Upper lobe of left lung (tissue), 6 donors: ENCODE results near the gene KCNAB2. TPM values are rescaled to one million over a fixed set of nuclear protein-coding genes. Genes with fewer than 3 reads are reported as not detected.
A peak's percentile ranks its signal among the peaks of the same experiment; 100 is the strongest.
"Not testable (repeated sequence)": the region's sequence is repeated elsewhere in the genome, so short reads cannot be mapped to it uniquely, and the experiment has no call there.

Source experiments
- ATAC-seq, 2 donors: fragments of 200-7000 bp; cut with Tn5 transposase; one replicate each; pipeline ENCODE4 v1.9.1; 2022; ENCODE audit warnings: mild to moderate bottlenecking in 2 of 2, moderate library complexity in 2 of 2; ENCODE audit not compliant: low FRiP score in 2 of 2
- DNase-seq, 2 donors: peaks; one replicate each; pipeline ENCODE4 v3.0.0-alpha.2; 2019 to 2020
- H3K27ac ChIP-seq, 4 donors: fragments of 200-600 bp; sonication (generic); one replicate each; pipeline ENCODE4 v1.5.1; 2016 to 2019
- H3K27me3 ChIP-seq, 4 donors: fragments of 200-600 bp; sonication (generic); one replicate each; pipeline ENCODE4 v1.5.1; 2017 to 2019
- H3K36me3 ChIP-seq, 4 donors: fragments of 200-600 bp; sonication (generic); one replicate each; pipeline ENCODE4 v1.5.1; 2016 to 2019
- H3K4me1 ChIP-seq, 4 donors: fragments of 200-600 bp; sonication (generic); one replicate each; pipeline ENCODE4 v1.5.1; 2018 to 2019
- H3K4me3 ChIP-seq, 4 donors: fragments of 200-600 bp; sonication (generic); one replicate each; pipeline ENCODE4 v1.5.1; 2017 to 2019; ENCODE audit warnings: mild to moderate bottlenecking in 2 of 4, moderate library complexity in 1 of 4
- H3K9me3 ChIP-seq, 4 donors: fragments of 200-600 bp; sonication (generic); one replicate each; pipeline ENCODE4 v1.5.1; 2018 to 2019
- CTCF ChIP-seq, 6 experiments: fragments of 450-650 bp in 4 of 6; fragments of 200-600 bp in 2 of 6; sonication (generic) in 2 of 6; IDR thresholded peaks; one replicate each; pipeline ENCODE4 v1.5.1; 2016 to 2019; ENCODE audit warnings: antibody characterized with exemption in 6 of 6
- EP300 ChIP-seq, 4 donors: sonication (generic); formaldehyde crosslinking; IDR thresholded peaks; one replicate each; pipeline ENCODE4 v1.5.1; 2017; ENCODE audit warnings: antibody characterized with exemption in 4 of 4, control low read depth in 2 of 4
- POLR2A ChIP-seq, 4 donors: fragments of 450-650 bp; IDR thresholded peaks; one replicate each; pipeline ENCODE4 v1.5.1; 2016 to 2017; ENCODE audit warnings: antibody characterized with exemption in 4 of 4, mild to moderate bottlenecking in 2 of 4
- POLR2AphosphoS5 ChIP-seq, 2 donors: sonication (generic); formaldehyde crosslinking; IDR thresholded peaks; one replicate each; pipeline ENCODE4 v1.5.1; 2017; ENCODE audit warnings: antibody characterized with exemption in 2 of 2
- WGBS, 2 donors: methylation state at CpG; one replicate each; pipeline ENCODE4 v1.1.5; 2017 to 2018; 5-methylcytosine and 5-hydroxymethylcytosine counted together
- total RNA-seq, 6 donors: library from RNA; depleted of rRNA in 4 of 6; stranded (reverse); fragments of >200 nt in 4 of 6; gene quantifications; one replicate each; pipeline versions ENCODE4 v1.1.0 to v1.2.1, GENCODE V29; 2016 to 2021
- donor health status: DM: no; HTN: no; CAD: no; lungs with moderate emphysema.
- donor health status: DM: no; HTN: yes; CAD: no; lungs with severe emphysema.

Gene KCNAB2
- total RNA-seq, 6 donors from 2014 or later = 36.9 to 129 (median 97.8) TPM

DNA sequence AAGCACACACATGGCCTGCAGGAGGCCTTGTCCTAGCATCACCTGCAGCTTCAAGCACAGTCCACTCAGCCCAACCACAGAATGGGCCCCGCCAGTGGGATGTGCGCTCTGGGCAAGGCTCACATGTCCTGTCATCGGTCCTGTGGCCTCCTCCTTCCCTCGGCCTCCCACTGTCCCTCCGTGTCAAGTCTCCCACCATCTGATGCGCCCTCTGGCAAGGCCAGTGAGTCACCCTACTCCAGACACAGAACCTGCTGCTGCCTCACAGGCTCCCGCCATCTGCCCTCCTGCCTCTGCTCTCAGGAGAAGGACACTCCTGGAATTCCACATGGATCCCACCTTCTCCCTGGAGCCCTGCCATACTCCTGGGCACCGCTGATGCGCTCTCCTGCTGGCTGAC is 14.2 kb downstream of the KCNAB2 start:
- Histone ChIP-seq H3K4me1 (peaks cover 18 to 32% (median 20%) of the 10 kb centered on the region in 4 donors), H3K9me3 (no peaks in the 10 kb centered on the region), H3K27me3 (no peaks in the 10 kb centered on the region), H3K27ac (no peak overlapping the region), H3K36me3 (no peaks in the 10 kb centered on the region), H3K4me3 (no peak overlapping the region)
- no peak for DNase-seq
- no peak for TF ChIP-seq POLR2A (IDR thresholded peaks at IDR 0.05)
- 93 to 95% methylated on average over 6 to 9 of the region's 9 CpGs for WGBS, 2 donors
- no peak for ATAC-seq

GRCh38 chr1:6062670-6063069 is 17.0 kb downstream of the KCNAB2 start:
- 91 to 95% methylated on average over 6 of the region's 6 CpGs for WGBS, 2 donors
- H3K4me1 ChIP-seq = peaks cover 12 to 19% (median 17%) of the 10 kb centered on the region in 4 donors
- ATAC-seq = no peak

GRCh38 chr1:6063532-6064053 is 17.9 kb downstream of the KCNAB2 start:
- not testable (repeated sequence) for H3K4me3 ChIP-seq, DNase-seq, H3K36me3 ChIP-seq, H3K9me3 ChIP-seq, H3K27ac ChIP-seq, H3K27me3 ChIP-seq
- WGBS, 2 donors = 68 to 92% methylated on average over 7 of the region's 7 CpGs
- peak in 1 of 4 donors; percentile 18 for TF ChIP-seq EP300 (IDR thresholded peaks at IDR 0.05)
- H3K4me1 ChIP-seq = peaks cover 5 to 11% (median 9%) of the 10 kb centered on the region in 4 donors
- peak in 1 of 2 donors; percentile 48 for ATAC-seq

More at GRCh38 chr1:6062670-6063069, 17.0 kb downstream of the KCNAB2 start:
- H3K9me3 ChIP-seq = no peaks in the 10 kb centered on the region
- no peak overlapping the region for H3K4me3 ChIP-seq
- no peak overlapping the region for H3K27ac ChIP-seq
- no peaks in the 10 kb centered on the region for H3K27me3 ChIP-seq
- TF ChIP-seq POLR2AphosphoS5 (IDR thresholded peaks at IDR 0.05) (no peak), EP300 (IDR thresholded peaks at IDR 0.05) (no peak), CTCF (IDR thresholded peaks at IDR 0.05) (no peak), POLR2A (IDR thresholded peaks at IDR 0.05) (no peak)
- H3K36me3 ChIP-seq = peaks cover 0 to 5% (median 0%) of the 10 kb centered on the region in 4 donors
- DNase-seq = no peak

DNA sequence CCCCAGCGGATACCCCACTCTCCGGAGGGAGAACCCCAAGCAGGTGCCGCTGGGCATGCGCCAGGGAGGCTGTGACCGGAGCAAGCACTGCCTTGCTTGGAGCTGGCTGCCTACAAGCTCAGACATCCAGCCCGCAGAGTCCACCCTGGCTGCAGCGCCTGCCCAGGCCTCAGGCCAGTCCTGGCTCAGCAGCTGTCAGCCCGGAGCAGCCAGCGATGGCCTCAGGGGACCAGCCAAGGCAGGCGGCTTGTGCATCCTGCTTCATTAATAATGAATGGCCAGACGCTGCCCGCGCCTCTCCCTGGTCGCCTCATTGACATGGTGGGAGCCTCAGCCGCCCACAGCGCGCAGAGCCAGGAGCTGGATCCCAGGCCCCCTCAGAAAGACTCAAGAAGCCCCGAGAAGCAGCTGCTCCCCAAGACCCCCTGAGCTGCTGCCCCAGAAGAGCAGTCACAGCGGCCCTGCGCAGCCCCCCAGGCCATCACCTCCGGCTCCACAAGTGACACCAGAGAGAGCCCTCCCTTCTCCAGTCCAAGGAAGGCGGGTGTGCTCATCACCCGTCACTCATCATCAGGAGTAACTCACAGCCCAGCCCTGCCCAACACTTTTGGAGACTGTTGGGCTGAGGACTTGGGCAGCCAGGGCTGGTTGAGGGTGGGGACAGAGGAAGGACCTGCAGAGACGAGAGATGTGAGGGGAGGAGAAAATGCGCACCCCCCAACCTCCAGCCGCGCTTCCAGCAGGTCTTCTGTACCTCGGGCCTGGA is 19.6 kb downstream of the KCNAB2 start:
- no peak for TF ChIP-seq EP300 (IDR thresholded peaks at IDR 0.05)
- TF ChIP-seq POLR2AphosphoS5 (IDR thresholded peaks at IDR 0.05) = no peak
- no peak for TF ChIP-seq POLR2A (IDR thresholded peaks at IDR 0.05)
- no peak for TF ChIP-seq CTCF (IDR thresholded peaks at IDR 0.05)
- H3K4me1 ChIP-seq = no peaks in the 10 kb centered on the region
- WGBS, 2 donors = 88 to 91% methylated on average over 20 to 24 of the region's 28 CpGs
- no peak overlapping the region for H3K27ac ChIP-seq
- no peak for DNase-seq
- H3K9me3 ChIP-seq = no peaks in the 10 kb centered on the region
- ATAC-seq = no peak
- H3K4me3 ChIP-seq = no peak overlapping the region
- H3K27me3 ChIP-seq = no peaks in the 10 kb centered on the region
- peaks cover 0 to 5% (median 0%) of the 10 kb centered on the region in 4 donors for H3K36me3 ChIP-seq

DNA sequence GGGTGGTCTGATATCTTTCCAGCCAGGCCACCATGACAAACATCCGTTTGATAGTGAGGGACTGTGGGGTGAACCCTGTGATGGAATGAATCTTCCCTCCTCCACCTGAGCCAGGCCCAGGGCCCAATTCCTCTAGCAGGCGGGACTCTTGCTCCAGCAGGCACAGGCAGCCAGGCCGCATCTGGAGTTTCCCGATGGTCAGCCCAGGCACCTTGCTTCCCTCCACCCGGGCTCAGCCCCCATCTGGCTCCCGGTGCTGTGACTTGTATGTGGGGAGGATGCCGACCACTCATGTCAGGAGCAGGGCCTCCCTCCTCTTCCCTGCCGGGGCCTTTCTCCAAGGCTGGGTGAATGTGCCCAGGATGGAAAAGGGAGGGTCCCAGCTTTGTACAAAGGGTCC is 21.0 kb downstream of the KCNAB2 start:
- no peaks in the 10 kb centered on the region for H3K9me3 ChIP-seq
- H3K4me1 ChIP-seq = no peaks in the 10 kb centered on the region
- ATAC-seq = no peak
- peaks cover 0 to 5% (median 0%) of the 10 kb centered on the region in 4 donors for H3K36me3 ChIP-seq
- no peak overlapping the region for H3K27ac ChIP-seq
- WGBS, 2 donors = 80 to 87% methylated on average over 3 to 8 of the region's 8 CpGs
- no peak for DNase-seq
- no peak for TF ChIP-seq CTCF (IDR thresholded peaks at IDR 0.05)
- no peak for TF ChIP-seq POLR2A (IDR thresholded peaks at IDR 0.05)
- TF ChIP-seq EP300 (IDR thresholded peaks at IDR 0.05) = no peak
- no peak for TF ChIP-seq POLR2AphosphoS5 (IDR thresholded peaks at IDR 0.05)
- no peak overlapping the region for H3K4me3 ChIP-seq
- H3K27me3 ChIP-seq = no peaks in the 10 kb centered on the region
